ENCODE measurements around the gene PGM5.

GRCh38 chr9:68507130-68507805, 150.9 kb downstream of the PGM5 start:
- no peak for TF ChIP-seq TAF1 (IDR thresholded peaks at IDR 0.05; ENCODE audit: borderline replicate concordance, insufficient read depth, low read length)
- TF ChIP-seq REST (IDR thresholded peaks at IDR 0.05; ENCODE audit: insufficient read depth in 1 of 2, low read depth in 2 of 2, low read length in 2 of 2): no peak

All from PFSK-1 (cell line).